ENCODE measurements around the gene SEMA5A. TPM values are rescaled to one million over a fixed set of nuclear protein-coding genes. Genes with fewer than 3 reads are reported as not detected.

Gene SEMA5A
- total RNA-seq, 4 donors from 2014 or later: 13.4 to 22.3 (median 18.5) TPM

- no peak overlapping the region for H3K4me3 ChIP-seq (ENCODE audit: low read depth, poor library complexity, severe bottlenecking)
- intact Hi-C loops (cut with DNase I; ENCODE audit: low total_unique reads): no loop called here
- no peak for TF ChIP-seq POLR2A (IDR thresholded peaks at IDR 0.05)
- TF ChIP-seq CTCF (IDR thresholded peaks at IDR 0.05): no peak
- no peak for DNase-seq (ENCODE audit: low spot score in 2 of 2)
- WGBS, 2 donors: 74 to 79% methylated on average over 6 of the region's 6 CpGs
Measured at GRCh38 chr5:9054322-9054721, 491.6 kb downstream of the SEMA5A start.

- intact Hi-C loops (cut with DNase I; ENCODE audit: low total_unique reads): no loop called here
- TF ChIP-seq CTCF (IDR thresholded peaks at IDR 0.05): no peak
- no peak for TF ChIP-seq POLR2A (IDR thresholded peaks at IDR 0.05)
- no peak overlapping the region for H3K4me3 ChIP-seq (ENCODE audit: low read depth, poor library complexity, severe bottlenecking)
- 84 to 86% methylated on average over 4 of the region's 4 CpGs for WGBS, 2 donors
- no peak for DNase-seq (ENCODE audit: low spot score in 2 of 2)
Measured at GRCh38 chr5:9052421-9052820, 493.5 kb downstream of the SEMA5A start.

GRCh38 chr5:9051779-9052178, 494.1 kb downstream of the SEMA5A start:
- no peak for DNase-seq (ENCODE audit: low spot score in 2 of 2)
- 88 to 97% methylated on average over 11 of the region's 11 CpGs for WGBS, 2 donors
- TF ChIP-seq POLR2A (IDR thresholded peaks at IDR 0.05): no peak
- intact Hi-C loops (cut with DNase I; ENCODE audit: low total_unique reads): no loop called here
- H3K4me3 ChIP-seq (ENCODE audit: low read depth, poor library complexity, severe bottlenecking): no peak overlapping the region

- no peak for TF ChIP-seq POLR2A (IDR thresholded peaks at IDR 0.05)
- no peak for TF ChIP-seq CTCF (IDR thresholded peaks at IDR 0.05)
- WGBS, 2 donors: 82 to 91% methylated on average over 5 of the region's 5 CpGs
- H3K4me3 ChIP-seq (ENCODE audit: low read depth, poor library complexity, severe bottlenecking): no peak overlapping the region
- DNase-seq (ENCODE audit: low spot score in 2 of 2): no peak
- intact Hi-C loops (cut with DNase I; ENCODE audit: low total_unique reads): no loop called here
Measured at GRCh38 chr5:9047932-9048331, 497.9 kb downstream of the SEMA5A start.

GRCh38 chr5:9046756-9047481, 499.0 kb downstream of the SEMA5A start:
- WGBS, 2 donors: 69 to 77% methylated on average over 3 of the region's 3 CpGs
- intact Hi-C loops (cut with DNase I; ENCODE audit: low total_unique reads): no loop called here
- no peak for TF ChIP-seq CTCF (IDR thresholded peaks at IDR 0.05)
- no peak for TF ChIP-seq POLR2A (IDR thresholded peaks at IDR 0.05)
- no peak overlapping the region for H3K4me3 ChIP-seq (ENCODE audit: low read depth, poor library complexity, severe bottlenecking)
- no peak for DNase-seq (ENCODE audit: low spot score in 2 of 2)

GRCh38 chr5:9045946-9046345, 499.9 kb downstream of the SEMA5A start:
- no peak for DNase-seq (ENCODE audit: low spot score in 2 of 2)
- 93 to 94% methylated on average over 2 of the region's 2 CpGs for WGBS, 2 donors
- intact Hi-C loops (cut with DNase I; ENCODE audit: low total_unique reads): no loop called here
- TF ChIP-seq CTCF (IDR thresholded peaks at IDR 0.05) (no peak), POLR2A (IDR thresholded peaks at IDR 0.05) (no peak)
- no peak overlapping the region for H3K4me3 ChIP-seq (ENCODE audit: low read depth, poor library complexity, severe bottlenecking)

All from lower leg skin (tissue), 4 donors.